ENCODE data around the gene ZBED3.
A peak's percentile ranks its signal among the peaks of the same experiment; 100 is the strongest.

The ZBED3 gene

DNA sequence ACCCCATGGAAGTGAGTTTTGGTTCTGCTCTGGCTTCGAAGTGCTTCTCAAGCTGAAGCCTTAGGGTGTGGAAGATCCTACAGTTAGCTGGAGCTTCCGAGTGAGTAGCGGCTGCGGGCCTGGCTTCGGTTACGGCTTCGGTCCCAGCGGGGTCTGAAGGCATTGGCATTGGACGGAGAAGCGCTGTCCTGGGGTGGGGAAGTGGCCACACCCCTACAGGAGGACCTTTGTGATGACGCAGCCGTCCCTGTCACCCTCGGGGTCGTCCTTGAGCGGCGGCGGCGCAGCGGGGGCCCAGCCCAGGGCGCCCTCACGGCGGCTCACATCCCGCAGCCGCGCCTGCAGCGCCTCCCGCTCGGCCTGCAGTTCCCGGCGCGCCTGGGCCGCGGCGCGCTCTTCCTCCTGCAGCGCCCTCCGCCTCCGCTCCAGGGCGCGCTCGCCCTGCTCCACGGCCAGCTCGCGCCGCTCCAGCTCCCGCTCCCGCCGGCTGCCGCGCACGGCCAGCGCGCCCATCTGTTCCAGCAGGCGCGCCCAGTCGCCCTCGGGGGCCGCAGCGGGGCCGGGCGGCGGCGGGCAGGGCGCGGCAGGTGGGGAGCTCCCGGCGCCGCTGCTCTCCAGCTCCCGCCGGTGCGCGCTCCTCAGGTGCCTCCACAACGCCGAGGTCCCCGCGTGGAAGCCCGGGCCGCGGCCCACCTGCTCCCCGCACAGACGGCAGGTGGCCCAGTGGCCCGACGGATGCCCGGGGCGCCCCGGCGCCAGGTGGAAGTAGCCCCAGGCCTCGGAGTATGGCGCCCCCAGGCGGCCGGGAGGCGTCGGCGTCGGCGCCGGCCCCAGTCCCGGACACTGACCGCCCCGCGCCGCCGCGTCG, 9.9 kb downstream of the ZBED3 start:
- peak; percentile 59 for DNase-seq

DNA sequence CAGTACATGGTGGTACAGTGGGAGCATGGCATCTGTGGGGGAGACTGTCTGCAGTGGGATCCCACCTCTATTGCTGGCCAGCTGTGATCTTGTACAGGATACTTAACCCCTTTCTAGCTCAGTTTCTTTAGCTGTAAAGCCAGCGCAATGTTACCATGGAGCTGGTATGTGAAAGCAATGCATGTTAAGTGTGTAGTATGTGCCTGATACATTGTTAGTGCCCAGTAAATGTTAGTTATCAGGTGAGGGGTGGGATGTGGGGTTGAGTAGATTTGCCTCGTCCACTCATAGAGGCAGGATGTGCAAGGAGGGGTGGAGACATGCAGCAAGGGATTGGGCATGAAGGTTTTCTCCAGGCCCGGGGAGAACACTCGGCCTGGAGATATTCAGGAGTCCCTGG, 12.3 kb downstream of the ZBED3 start:
- no peak for DNase-seq

DNA sequence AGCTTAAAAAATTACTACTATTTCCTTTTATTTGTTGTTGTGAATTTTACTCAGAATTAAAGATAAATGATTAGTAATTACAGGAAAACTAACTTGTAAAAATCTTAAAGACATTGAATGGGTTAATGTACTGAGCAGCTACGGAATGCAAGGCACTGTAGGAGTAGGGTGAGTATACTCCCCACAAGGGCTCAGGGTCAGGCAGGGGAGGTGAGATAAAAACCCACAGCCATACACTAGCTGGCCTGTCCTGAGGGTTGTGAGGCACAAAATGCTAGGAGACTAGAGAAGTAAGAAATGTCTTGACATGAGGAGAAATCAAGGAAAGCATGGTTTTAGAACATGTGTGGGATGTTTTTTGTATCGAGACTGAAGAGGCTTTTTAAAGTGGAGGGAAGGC, 13.4 kb downstream of the ZBED3 start:
- no peak for DNase-seq

DNA sequence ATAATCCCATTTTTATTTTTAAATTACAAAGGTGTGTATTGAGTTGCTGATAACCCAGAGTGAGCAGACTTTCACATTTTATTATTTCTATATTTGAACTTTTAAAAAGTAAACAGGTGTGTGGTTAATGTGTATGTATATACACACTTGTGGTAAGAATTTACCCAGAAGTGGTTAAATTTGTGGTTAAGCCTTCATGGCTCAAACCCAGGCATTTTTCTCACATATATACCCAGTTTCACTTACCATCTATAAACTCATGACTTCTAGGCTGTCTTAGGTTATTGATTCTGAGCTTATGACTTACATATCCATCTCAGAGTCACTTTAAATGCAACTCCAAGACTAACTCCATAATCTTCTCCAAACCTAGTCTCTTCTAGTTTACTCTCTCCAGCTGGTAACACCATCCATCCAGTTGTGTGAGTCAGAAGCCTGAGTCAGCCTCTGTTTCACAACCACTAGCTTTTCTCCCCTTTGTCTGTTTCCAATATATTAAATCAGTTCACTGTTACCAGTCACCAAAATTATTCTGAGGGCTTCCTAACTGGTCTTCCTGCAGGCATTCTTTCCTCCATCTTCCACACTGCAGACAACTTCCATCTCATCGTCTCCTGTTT, 20.2 kb downstream of the ZBED3 start:
- no peak for DNase-seq

DNA sequence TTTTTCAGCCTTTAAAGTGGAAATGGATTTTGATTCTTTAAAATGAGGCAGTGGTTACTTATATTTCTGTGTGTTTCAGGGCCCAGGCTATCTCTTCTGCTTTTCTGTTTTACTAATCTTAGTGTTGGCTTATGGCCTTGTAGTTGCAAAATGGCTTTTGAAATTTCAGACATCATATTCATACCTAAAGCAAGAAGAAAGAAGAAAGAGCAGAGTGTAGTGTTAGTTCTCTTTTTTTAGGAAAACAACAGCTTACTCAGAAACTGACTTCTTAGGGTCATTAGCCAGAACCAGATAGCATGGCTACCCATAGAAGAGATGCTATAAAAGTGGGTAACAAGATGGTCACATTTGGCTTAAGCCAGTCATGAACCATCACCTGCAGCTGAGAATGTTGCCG, 20.9 kb downstream of the ZBED3 start:
- no peak for DNase-seq

DNA sequence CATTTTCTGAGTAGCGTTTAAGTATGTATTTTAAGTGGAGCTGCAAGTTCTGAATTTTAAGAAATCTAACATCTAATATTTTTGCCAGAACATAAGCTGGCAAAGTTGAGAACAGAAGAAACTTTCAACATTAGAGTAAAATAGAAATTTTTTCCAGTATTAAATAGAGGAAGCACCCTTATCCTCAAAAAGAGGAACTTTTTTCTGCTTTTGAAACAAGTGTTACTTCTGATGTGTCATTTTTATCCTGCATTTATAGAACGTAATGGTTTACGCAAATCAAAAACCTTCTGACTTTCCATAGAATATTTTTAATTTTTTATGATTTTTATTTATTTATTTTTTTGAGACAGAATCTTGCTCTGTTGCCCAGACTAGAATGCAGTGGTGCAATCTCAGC, 21.8 kb downstream of the ZBED3 start:
- no peak for DNase-seq

DNA sequence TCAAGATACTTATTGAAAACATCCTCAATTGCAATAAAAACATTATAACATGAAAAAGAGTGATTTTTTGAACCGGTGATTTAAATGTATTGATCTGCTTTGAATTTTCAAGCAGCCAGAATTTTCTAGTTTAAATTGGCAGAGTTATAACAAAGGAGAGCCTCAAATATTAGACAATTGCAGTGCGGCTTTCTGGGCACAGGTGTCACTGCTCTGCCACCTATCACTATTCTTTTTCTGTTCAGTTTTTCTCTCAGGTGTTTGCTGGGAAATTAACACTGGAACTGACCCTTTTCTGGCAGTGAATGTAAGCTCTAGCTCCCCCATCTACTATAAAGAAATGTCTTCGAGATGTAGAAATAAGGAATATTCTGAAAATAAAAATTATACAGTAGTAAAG, 23.0 kb downstream of the ZBED3 start:
- DNase-seq: no peak

DNA sequence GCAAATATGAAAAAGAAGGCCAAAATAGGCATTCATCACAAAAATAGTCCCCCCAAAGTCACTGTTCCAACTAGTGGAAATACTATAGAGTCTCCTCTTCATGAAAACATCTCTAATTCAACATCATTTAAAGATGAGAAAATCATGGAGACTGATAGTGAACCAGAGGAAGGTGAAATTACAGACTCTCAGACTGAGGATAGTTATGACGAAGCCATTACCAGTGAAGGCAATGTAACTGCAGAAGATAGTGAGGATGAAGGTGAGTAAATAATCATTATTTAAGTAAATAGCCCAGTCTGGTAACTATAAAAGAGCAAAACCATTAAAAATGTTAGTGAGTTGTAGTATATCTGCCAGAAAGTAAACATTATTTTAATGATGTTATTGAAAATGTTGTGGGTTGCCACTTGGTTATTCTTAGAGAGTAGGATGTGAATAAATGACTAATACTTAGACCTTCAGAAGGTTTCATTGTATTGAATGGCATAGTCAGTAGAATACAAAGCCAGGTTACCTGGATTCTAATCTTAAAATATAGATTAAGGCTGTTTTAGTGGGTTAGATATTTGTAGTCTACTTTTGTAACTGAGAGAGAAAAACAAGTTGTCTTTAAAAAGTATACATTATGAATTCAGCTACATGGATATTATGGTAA, 40.5 kb downstream of the ZBED3 start:
- DNase-seq: no peak

DNA sequence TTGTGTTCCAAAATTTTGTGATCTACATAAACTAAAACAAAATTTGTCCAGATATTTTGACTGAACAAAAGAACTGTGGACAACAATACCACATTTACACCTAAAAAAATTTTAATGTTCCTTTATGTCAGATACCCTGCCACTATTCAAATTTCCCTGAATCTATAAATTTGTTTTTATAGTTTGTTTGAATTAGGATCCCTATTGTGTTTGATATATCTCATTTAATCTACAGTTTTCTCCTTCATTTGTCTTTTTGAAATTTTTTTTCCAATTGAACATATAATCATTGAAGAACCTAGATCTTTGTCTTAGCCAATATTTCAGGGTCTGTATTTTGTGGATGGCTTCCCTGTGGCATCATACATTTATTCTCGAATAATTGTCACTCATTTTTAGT, 51.1 kb downstream of the ZBED3 start:
- DNase-seq: no peak

DNA sequence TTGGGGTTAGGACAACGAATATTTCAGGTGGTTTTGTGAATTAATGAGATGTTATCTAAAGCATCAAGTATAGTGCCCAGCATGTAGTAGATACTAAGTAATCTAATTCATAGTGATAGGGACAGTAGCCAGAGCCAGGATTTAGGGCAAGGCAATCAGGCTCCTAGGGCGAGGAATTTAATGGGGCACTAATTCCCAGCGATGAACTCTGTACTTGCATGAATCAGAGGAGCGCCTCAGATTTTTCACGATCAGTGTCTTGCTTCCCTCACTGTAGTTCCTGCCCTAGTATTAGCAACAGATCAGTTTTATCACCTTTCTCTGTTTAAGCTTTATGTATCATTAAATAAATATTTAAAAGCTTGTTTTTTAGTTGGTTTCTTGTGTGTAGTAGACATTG, 53.7 kb downstream of the ZBED3 start:
- DNase-seq: no peak

DNA sequence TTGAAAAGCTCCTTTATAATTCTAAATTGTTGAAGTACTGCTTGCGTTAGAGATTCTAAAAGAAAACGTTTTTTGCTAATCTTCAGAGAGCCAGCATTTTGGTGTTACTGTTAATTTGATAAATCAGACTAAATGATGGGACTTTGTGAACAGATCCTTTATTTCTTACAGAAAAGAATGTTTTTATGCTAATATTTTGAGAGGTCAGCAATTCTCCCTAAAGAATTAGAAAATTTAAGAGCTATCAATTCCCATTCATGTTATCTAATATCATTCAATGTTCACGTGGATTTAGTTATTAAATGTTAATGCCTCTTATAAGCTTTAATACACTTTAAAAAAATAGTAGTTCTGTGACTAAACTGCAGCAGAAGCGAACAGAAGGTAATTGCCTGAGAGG, 54.5 kb downstream of the ZBED3 start:
- DNase-seq: no peak

DNA sequence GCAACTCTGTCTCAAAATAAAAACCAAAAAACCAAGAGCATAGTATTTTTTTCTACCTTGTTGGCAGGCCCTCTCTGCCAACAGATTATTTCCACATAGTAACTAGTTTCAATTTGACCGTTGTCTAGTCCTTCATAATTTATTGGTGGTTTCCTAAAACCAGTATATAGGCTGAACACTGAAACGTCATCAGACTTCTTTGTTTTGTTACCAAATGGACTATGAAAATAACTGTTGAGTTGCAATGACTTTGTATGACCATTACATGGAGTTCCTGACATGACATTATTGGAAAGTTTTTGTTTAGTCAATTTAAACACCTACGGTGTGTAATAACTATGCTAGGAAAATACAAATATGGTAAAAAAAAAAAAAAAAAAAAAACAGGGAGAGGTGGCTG, 55.2 kb downstream of the ZBED3 start:
- DNase-seq: no peak

DNA sequence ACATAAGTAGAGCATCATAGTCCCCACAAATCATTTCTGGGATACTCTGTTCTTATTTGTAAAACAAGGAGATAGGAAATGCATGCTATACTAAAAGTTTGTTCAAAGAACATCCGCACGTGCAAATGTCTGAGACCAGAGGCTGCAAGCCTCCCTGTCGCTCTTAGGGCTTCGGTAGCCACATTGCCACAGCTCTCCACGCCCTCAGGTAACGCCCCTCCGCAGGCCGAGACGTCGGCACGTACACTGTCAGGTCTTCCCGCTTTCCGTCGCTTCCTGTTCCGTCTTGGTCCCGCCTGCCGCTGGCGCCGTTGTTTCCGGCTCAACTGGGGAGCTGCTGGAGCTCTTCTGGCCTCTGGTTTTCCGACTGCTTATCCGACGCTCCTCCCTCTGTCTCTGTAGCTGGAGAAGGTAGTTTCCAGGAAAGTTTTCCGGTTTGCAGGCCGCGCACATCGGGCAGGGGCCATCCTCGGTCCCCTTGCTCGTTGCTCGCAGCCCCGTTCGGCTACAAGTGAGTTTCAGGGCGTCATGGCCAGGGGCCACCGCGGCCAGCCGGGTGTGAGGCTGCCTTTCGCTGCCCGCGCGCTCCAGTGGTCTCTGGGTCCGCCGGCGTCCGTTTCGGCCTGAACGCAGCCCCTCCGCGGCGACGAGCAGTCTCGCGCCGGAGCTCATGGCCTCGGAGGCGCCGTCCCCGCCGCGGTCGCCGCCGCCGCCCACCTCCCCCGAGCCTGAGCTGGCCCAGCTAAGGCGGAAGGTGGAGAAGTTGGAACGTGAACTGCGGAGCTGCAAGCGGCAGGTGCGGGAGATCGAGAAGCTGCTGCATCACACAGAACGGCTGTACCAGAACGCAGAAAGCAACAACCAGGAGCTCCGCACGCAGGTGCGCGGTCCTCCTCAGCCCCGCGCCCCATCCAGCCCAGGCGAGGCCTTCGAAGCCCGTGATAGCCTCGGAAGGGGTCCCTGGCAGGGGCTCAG, 56.7 kb downstream of the ZBED3 start, which contains the start of gene AGGF1:
Gene AGGF1 (plus strand): TSS at position 308 of the 975 bp plus-strand sequence. CDS start 363 bp downstream, at position 671.
- peak; percentile 88 for DNase-seq

DNA sequence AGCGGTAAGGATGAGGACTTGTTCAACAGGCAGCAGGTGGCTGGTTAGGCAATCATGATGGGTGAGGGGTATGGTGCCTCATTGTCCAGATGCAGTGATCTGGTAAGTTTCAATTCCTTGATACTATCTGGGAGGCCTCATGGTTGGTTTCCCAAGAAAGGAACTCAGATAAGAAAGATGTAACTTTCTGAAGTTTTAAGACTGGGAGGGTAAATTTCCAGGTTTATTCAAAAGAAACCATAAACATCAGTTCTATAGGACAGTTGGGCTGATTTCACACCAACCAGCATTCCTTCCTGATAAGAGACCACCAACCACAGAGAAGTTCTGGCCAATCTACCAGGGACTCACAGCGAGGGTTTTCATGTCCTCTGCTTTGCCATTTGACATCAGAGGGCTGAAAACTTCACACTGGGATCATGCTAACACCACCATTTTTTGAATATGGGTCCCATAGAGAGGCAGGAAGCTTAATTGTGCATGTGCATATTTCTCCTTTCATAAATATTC, 57.7 kb downstream of the ZBED3 start:
- DNase-seq: no peak

DNA sequence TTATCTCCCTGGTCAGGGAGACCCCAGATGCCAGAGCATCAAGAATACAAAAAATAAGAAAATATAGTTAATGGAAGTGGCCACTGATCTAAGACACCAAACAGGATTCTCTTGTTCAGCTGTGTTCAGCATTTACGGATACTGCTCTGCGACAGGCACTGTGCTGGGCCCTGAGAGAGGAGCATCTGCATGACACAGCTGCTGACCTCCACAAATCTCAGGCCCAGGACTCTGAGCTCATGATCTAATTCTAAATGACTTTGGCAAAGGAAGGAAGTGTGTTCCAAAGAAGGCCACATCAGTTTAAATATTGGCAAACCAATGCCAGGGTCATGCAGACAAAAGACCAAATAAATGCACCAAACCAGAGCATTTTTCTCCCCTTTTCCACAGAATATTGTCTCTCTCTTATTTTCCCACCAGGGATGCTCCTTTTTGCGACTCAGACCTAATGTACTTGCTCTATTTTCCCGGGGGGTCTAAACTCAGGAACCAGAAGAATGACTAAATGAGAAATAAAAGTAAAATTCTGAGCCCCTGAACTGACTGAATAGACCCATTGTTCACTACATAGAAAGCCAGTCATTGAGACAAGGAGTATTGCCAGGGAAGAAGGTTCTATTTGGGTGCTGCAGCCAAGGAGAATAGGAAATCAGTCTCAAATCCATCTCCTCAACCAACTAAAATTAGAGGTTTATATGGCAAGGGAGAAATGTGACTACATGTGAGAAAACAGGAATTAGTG, 58.3 kb downstream of the ZBED3 start:
- DNase-seq: no peak

DNA sequence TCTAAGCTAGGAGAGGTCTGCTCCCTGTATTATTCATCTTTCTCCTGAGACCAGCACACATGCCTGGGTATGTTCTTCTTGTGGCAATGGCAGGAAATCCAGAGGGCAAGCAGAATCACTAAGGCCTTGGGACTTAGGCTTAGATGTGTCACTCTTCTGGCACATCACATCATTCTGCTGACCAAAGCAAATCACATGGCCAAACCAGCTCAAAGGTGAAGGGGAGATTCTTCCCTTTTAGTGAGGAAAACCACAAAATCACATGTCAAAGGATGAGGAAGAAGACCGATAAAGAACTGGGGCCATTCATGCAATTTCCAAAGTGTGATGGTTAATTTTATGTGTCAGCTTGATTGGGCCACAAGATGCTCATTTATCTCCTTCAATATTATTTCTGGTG, 62.6 kb downstream of the ZBED3 start:
- no peak for DNase-seq

DNA sequence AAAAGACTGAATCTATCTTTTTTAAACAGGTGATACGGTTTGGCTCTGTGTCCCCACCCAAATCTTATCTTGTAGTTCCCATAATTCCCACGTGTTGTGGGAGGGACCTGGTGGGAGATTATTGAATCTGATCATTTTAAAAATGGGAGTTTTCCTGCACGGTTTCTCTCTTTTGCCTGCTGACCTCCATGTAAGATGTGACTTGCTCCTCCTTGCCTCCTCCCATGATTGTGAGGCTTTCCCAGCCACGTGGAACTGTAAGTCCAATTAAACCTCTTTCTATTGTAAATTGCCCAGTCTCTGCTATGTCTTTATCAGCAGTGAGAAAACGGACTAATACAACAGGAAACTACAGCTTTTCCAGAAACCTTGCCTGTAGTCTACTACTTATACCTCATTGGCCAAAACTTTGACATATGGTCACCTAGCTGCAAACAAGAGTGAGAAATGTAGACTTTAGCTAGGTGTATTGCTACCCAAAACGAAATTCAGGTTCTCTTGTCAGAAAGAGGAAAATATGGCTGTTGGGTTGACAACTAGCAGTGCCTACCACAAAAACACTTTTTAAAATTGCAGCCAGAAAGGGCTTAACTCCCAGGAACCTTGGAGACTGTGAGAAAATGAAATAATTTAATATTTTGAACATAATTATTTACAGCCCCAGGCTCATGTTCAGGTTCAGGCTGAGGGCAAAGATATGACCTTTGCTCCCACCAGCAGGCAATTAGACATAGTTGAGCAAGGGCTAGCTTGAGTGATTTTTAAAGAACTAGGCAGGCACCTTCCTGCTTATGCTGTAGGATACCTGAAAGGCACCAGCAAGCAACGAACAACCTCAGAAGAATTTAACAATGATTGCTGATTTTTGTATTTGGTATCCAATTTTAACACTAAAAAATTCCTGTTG, 64.3 kb downstream of the ZBED3 start:
- DNase-seq: no peak
